OCI-LY7 (cell line): Measurements from ENCODE around the gene TANGO2.

ENCODE experiments used
- EZH2phosphoT487 ChIP-seq: fragments of 200-600 bp; sonication (generic); IDR thresholded peaks from 2 replicates; pipeline ENCODE4 v1.6.1; 2018; ENCODE audit warnings: low read depth, borderline replicate concordance, mild to moderate bottlenecking, mixed run types, antibody characterized with exemption, low read length, moderate library complexity, mixed read lengths
- TF ChIP-seq, protein P1 (sequence below): fragments of 200-600 bp; sonication (generic); conservative IDR thresholded peaks from 2 replicates; pipeline ENCODE4 v1.5.1; 2014; ENCODE audit warnings: mild to moderate bottlenecking, antibody characterized with exemption, low read length, moderate library complexity, mixed read lengths

DNA sequence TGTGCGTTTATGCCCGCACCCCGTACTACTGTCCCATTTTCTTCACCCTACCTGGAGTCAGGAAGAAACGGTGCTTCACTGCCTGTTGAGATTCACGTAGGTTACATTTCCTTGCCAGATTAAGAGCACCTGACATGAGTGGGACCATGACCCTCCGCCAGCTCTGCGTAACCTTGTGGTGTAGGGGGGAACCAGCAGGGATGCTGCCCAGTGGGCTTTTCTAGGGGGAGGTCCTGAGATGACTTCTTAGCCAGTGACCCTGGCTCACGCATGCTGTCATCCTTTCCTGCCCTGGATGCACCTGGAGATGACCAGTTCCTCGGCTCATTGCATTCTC is 3.3 kb upstream of the TANGO2 start:
- TF ChIP-seq, protein P1, sequence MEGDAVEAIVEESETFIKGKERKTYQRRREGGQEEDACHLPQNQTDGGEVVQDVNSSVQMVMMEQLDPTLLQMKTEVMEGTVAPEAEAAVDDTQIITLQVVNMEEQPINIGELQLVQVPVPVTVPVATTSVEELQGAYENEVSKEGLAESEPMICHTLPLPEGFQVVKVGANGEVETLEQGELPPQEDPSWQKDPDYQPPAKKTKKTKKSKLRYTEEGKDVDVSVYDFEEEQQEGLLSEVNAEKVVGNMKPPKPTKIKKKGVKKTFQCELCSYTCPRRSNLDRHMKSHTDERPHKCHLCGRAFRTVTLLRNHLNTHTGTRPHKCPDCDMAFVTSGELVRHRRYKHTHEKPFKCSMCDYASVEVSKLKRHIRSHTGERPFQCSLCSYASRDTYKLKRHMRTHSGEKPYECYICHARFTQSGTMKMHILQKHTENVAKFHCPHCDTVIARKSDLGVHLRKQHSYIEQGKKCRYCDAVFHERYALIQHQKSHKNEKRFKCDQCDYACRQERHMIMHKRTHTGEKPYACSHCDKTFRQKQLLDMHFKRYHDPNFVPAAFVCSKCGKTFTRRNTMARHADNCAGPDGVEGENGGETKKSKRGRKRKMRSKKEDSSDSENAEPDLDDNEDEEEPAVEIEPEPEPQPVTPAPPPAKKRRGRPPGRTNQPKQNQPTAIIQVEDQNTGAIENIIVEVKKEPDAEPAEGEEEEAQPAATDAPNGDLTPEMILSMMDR: no peak
- no peak for TF ChIP-seq EZH2phosphoT487
